Right renal cortex interstitium (tissue), 3 donors: ENCODE results near the gene AP1AR. TPM values are rescaled to one million over a fixed set of nuclear protein-coding genes. Genes with fewer than 3 reads are reported as not detected.
"Not testable (repeated sequence)": the region's sequence is repeated elsewhere in the genome, so short reads cannot be mapped to it uniquely, and the experiment has no call there.

Source experiments
- DNase-seq, 3 donors: peaks; one replicate each; pipeline ENCODE4 v3.0.0-alpha.2; 2013; ENCODE audit warnings: low read depth in 3 of 3, low spot score in 2 of 3
- polyA plus RNA-seq, 3 donors: library from polyadenylated mRNA; unstranded; fragments of 120-200 nt; gene quantifications; one replicate each; pipeline ENCODE4 v1.2.1, GENCODE V29; 2013; ENCODE audit not compliant: insufficient read length in 3 of 3

The AP1AR gene
- polyA plus RNA-seq, 3 donors = 38.0 to 42.7 (median 40.2) TPM

- no peak for DNase-seq
These were observed 46.3 kb downstream of the AP1AR start for GRCh38 chr4:112277705-112278448.

GRCh38 chr4:112279025-112279881 lies 47.7 kb downstream of the AP1AR start:
- no peak for DNase-seq

GRCh38 chr4:112279882-112280315 lies 48.3 kb downstream of the AP1AR start:
- no peak for DNase-seq

- DNase-seq = no peak
These were observed 48.9 kb downstream of the AP1AR start for GRCh38 chr4:112280386-112281056.

GRCh38 chr4:112281895-112282398 lies 50.4 kb downstream of the AP1AR start:
- not testable (repeated sequence) for DNase-seq

- DNase-seq = no peak
These were observed 51.5 kb downstream of the AP1AR start for GRCh38 chr4:112282860-112283667.

GRCh38 chr4:112284166-112284565 lies 52.6 kb downstream of the AP1AR start:
- no peak for DNase-seq

GRCh38 chr4:112284662-112285411 lies 53.2 kb downstream of the AP1AR start:
- DNase-seq = no peak

- DNase-seq = no peak
These were observed 55.8 kb downstream of the AP1AR start for GRCh38 chr4:112287258-112287989.

GRCh38 chr4:112288455-112288854 lies 56.9 kb downstream of the AP1AR start:
- DNase-seq = no peak

- DNase-seq = no peak
These were observed 58.0 kb downstream of the AP1AR start for GRCh38 chr4:112289407-112290253.

- no peak for DNase-seq
These were observed 58.8 kb downstream of the AP1AR start for GRCh38 chr4:112290341-112290740.

- DNase-seq = peak; percentile 64 to 67 (median 66)
These were observed 65.6 kb downstream of the AP1AR start, which contains the start of gene ALPK1 for GRCh38 chr4:112296949-112297880. Gene ALPK1, plus strand, starts transcription at chr4:112297369.

- no peak for DNase-seq
These were observed 68.1 kb downstream of the AP1AR start for GRCh38 chr4:112299721-112300120.

- no peak for DNase-seq
These were observed 71.0 kb downstream of the AP1AR start for GRCh38 chr4:112302320-112303274.

GRCh38 chr4:112305477-112305876 lies 73.9 kb downstream of the AP1AR start:
- DNase-seq = not testable (repeated sequence)
